Measurements from ENCODE around the gene B3GNT5.

B3GNT5 gene

DNA sequence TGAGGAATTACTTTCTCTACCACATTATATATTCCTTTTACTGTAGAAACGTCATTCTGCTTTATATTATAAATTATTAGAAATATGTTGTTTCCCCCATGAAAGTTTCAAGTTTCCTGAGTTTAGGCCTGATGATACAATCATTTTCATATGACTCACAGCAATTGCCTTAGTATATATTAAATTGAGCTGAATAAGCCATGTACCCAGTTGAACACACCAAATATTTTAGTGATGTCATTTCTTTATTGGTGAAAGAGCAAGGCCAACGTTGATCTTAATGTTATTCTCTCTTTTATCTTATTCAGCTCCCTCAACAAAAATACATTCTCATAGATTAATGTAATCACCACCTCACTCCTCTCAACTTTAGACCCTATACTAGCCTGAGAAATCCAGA lies 30.8 kb downstream of the B3GNT5 start:
- TF ChIP-seq ZFX (IDR thresholded peaks at IDR 0.05; ENCODE audit: borderline replicate concordance) = no peak
- TF ChIP-seq, protein P1, sequence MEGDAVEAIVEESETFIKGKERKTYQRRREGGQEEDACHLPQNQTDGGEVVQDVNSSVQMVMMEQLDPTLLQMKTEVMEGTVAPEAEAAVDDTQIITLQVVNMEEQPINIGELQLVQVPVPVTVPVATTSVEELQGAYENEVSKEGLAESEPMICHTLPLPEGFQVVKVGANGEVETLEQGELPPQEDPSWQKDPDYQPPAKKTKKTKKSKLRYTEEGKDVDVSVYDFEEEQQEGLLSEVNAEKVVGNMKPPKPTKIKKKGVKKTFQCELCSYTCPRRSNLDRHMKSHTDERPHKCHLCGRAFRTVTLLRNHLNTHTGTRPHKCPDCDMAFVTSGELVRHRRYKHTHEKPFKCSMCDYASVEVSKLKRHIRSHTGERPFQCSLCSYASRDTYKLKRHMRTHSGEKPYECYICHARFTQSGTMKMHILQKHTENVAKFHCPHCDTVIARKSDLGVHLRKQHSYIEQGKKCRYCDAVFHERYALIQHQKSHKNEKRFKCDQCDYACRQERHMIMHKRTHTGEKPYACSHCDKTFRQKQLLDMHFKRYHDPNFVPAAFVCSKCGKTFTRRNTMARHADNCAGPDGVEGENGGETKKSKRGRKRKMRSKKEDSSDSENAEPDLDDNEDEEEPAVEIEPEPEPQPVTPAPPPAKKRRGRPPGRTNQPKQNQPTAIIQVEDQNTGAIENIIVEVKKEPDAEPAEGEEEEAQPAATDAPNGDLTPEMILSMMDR (IDR thresholded peaks at IDR 0.05) = no peak
- H3K27ac ChIP-seq = no peak overlapping the region

DNA sequence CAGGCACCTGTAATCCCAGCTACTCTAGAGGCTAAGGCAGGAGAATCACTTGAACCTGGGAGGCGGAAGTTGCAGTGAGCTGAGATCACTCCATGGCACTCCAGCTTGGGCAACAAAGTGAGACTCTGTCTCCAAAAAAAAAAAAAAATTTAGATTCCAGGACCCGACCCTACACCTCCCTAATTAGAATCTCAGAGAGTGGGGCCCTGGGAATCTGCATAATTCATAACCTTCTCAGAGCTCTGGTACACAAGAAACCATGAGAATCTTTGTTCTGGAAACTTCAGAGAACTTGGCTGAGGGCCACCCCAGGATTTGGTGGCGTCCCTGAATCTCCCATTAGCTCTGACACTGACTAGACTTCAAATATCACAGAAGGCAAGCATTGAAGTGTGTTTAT lies 31.5 kb downstream of the B3GNT5 start:
- no peak overlapping the region for H3K27ac ChIP-seq
- TF ChIP-seq, protein P1 (IDR thresholded peaks at IDR 0.05) = no peak
- no peak for TF ChIP-seq ZFX (IDR thresholded peaks at IDR 0.05; ENCODE audit: borderline replicate concordance)

DNA sequence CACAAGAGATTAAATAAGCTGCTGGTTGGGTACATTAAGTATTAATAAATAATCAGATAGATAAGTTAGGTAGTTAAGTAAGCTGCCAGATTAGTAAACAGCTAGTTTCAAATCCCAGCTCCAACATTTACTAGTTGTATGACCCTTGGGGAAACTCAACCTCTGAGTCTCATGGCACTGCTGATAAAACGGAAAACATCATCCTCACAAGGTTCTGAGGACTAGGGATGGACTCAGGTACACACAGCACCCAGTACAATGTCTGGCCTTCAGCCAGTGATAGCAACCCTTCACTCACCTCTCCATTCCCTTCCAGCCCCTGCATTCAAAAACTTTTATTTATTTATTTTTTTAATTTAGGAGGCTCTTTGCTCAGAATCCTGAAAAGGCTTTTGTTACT lies 32.3 kb downstream of the B3GNT5 start:
- no peak overlapping the region for H3K27ac ChIP-seq

DNA sequence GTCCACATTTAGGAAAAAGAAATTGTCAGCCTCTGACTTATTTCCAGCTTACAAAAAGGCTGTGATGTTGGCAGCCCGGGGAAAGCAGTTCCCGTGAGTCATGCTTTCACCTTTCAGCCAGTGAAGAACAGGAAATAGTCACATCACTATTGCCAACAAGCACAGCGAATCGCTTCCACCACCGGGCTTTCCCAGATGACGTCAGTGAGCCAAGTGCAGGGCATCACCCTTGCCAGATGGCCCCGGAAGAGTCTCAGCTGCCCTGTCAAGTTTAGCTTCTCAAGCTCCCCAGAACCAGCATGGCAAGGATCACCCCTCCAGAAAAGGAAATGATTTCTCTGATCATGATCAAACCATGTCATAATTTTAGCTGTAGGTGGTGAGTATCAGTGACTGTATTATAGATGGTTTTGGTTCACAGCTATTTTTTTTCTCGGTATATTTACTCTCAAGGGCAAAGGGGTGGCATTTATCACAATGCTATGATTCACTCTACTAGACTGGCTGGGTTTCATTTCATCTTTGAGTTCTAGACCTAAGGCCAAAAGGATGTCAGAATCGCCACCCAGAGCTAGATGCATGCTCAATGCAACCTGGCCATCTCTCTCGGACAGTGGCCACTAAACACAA lies 32.9 kb downstream of the B3GNT5 start:
- no peak overlapping the region for H3K27ac ChIP-seq
- TF ChIP-seq, protein P1 (IDR thresholded peaks at IDR 0.05) = no peak
- no peak for TF ChIP-seq ZFX (IDR thresholded peaks at IDR 0.05; ENCODE audit: borderline replicate concordance)

More for the DNA sequence above, 32.3 kb downstream of the B3GNT5 start:
- TF ChIP-seq, protein P1 (IDR thresholded peaks at IDR 0.05) = no peak
- no peak for TF ChIP-seq ZFX (IDR thresholded peaks at IDR 0.05; ENCODE audit: borderline replicate concordance)

DNA sequence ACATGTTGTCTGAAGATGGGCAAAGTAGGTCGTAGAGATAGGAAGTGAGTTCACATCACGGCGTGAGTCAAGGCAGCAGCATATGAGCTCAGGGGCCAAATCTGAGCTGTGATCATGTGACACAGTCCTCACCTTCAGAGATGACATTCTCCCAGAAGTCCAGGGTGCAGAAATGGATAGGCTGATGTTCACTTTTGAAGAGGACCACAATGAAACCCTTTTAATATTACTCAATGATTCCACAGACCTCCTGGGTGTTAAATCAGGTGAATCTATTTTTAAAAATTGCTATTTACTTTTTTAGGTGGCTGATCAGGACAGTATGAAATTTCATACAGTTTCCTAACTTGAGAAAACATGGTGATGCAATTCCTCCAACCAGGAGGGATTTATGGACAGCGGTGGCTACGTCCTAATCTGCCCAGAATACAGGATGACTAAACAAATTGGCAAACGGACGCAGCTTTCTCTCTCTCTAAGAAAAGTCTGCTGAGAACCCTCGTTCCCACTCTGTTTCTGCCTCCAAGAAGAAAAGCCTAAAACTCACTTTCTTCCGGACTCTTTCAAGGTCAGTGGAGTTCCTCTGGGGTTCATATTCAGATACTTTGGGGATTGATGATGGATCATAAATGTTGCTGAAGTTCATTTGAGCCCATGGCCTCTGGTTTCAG lies 34.4 kb downstream of the B3GNT5 start:
- no peak overlapping the region for H3K27ac ChIP-seq
- TF ChIP-seq, protein P1 (IDR thresholded peaks at IDR 0.05) = no peak
- TF ChIP-seq ZFX (IDR thresholded peaks at IDR 0.05; ENCODE audit: borderline replicate concordance) = no peak

DNA sequence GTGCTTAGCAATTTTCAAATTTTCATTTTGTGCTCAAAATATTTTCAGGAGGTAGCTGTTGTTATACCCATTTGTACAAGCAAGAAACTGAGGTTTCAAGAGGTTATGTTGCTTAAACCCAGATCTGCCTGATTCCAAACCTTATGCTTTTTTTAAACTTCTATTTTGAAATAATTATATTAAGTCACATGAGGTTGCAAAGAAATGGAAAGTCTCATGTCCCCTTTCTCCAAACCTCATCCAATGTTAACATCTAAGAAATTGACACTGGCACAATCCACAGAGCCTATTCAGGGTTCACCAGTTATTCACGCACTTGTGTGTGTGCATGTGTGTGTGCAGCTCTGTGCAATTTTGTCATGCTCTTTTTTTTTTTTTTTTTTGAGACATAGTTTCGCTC lies 35.1 kb downstream of the B3GNT5 start:
- H3K27ac ChIP-seq = no peak overlapping the region
- TF ChIP-seq ZFX (IDR thresholded peaks at IDR 0.05; ENCODE audit: borderline replicate concordance) = no peak
- TF ChIP-seq, protein P1 (IDR thresholded peaks at IDR 0.05) = no peak

DNA sequence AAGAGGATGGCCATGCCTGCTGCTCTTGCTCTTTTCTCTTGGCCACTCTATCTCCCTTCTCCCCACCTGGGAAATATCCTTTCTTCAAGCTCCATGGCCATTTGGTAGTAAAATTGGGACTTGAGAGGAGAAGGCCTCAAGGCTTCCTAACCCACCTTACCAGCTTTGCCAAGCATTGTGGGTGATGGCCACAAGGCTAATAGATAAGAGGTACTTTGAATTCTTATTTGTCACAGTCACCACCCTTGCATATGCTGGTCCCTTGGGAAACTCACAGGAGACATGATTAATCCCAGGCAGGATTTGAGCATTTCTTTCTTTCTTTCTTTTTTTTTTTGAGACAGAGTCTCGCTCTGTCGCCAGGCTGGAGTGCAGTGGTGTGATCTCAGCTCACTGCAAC lies 37.2 kb downstream of the B3GNT5 start:
- TF ChIP-seq, protein P1 (IDR thresholded peaks at IDR 0.05) = no peak
- TF ChIP-seq ZFX (IDR thresholded peaks at IDR 0.05; ENCODE audit: borderline replicate concordance) = no peak
- H3K27ac ChIP-seq = no peak overlapping the region

Measured in 22Rv1 (cell line).